DOHH2 (cell line): ENCODE results near the gene RGPD3.
"Not testable (repeated sequence)": the region's sequence is repeated elsewhere in the genome, so short reads cannot be mapped to it uniquely, and the experiment has no call there.

ENCODE experiments used
- H3F3A ChIP-seq: fragments of 200-600 bp; sonication (generic), shearing (Covaris generic); 2 replicates; pipeline ENCODE4 v1.6.0; 2016; ENCODE audit warnings: antibody characterized with exemption, mild to moderate bottlenecking; ENCODE audit not compliant: control insufficient read depth, insufficient read depth
- H3K27ac ChIP-seq: fragments of 200-600 bp; sonication (generic); 2 replicates; pipeline ENCODE4 v1.5.1; 2014; ENCODE audit warnings: low read depth, mild to moderate bottlenecking, low read length, moderate library complexity
- H3K27me3 ChIP-seq: fragments of 200-600 bp; sonication (generic); 2 replicates; pipeline ENCODE4 v1.6.1; 2014; ENCODE audit warnings: mild to moderate bottlenecking, low read length, mixed read lengths; ENCODE audit not compliant: control insufficient read depth
- H3K36me3 ChIP-seq: fragments of 200-600 bp; sonication (generic); 2 replicates; pipeline ENCODE4 v1.6.1; 2014; ENCODE audit warnings: mild to moderate bottlenecking, low read length, moderate library complexity, mixed read lengths; ENCODE audit not compliant: control insufficient read depth
- H3K4me1 ChIP-seq: fragments of 200-600 bp; sonication (generic); 2 replicates; pipeline ENCODE4 v1.6.1; 2014; ENCODE audit warnings: mild to moderate bottlenecking, low read length, mixed read lengths; ENCODE audit not compliant: control insufficient read depth
- H3K4me2 ChIP-seq: fragments of 200-600 bp; sonication (generic); 2 replicates; pipeline ENCODE4 v1.6.0; 2014; ENCODE audit warnings: mild to moderate bottlenecking, low read length, moderate library complexity
- H3K4me3 ChIP-seq: fragments of 200-600 bp; sonication (generic); 2 replicates; pipeline ENCODE4 v1.5.1; 2014; ENCODE audit warnings: mild to moderate bottlenecking, low read length, mixed read lengths
- H3K79me2 ChIP-seq: fragments of 200-600 bp; sonication (generic); 2 replicates; pipeline ENCODE4 v1.6.1; 2014; ENCODE audit warnings: mild to moderate bottlenecking, low read length, mixed read lengths; ENCODE audit not compliant: control insufficient read depth
- H3K9me2 ChIP-seq: fragments of 200-600 bp; sonication (generic); replicated peaks from 2 replicates; pipeline ENCODE4 v1.6.1; 2014; ENCODE audit warnings: mild to moderate bottlenecking, low read length, mixed read lengths; ENCODE audit not compliant: control insufficient read depth
- H3K9me3 ChIP-seq: fragments of 200-600 bp; sonication (generic); 2 replicates; pipeline ENCODE4 v1.6.1; 2014; ENCODE audit warnings: antibody characterized with exemption, low read length, mixed read lengths; ENCODE audit not compliant: control insufficient read depth, insufficient read depth
- H4K20me1 ChIP-seq: fragments of 200-600 bp; sonication (generic); 2 replicates; pipeline ENCODE4 v1.6.0; 2014; ENCODE audit warnings: low read depth, mild to moderate bottlenecking, antibody characterized with exemption, low read length, moderate library complexity; ENCODE audit not compliant: control insufficient read depth, insufficient read depth
- EZH2phosphoT487 ChIP-seq: fragments of 200-600 bp; sonication (generic); IDR thresholded peaks from 2 replicates; pipeline ENCODE4 v1.6.1; 2017; ENCODE audit warnings: borderline replicate concordance, mild to moderate bottlenecking, antibody characterized with exemption, low read length, moderate library complexity, mixed read lengths
- TF ChIP-seq, protein P1 (sequence below): fragments of 200-600 bp; sonication (generic); IDR thresholded peaks from one replicate; pipeline ENCODE4 v1.5.1; 2014; ENCODE audit warnings: antibody characterized with exemption, mild to moderate bottlenecking, low read depth, low read length; ENCODE audit not compliant: poor library complexity, severe bottlenecking

Gene RGPD3

DNA sequence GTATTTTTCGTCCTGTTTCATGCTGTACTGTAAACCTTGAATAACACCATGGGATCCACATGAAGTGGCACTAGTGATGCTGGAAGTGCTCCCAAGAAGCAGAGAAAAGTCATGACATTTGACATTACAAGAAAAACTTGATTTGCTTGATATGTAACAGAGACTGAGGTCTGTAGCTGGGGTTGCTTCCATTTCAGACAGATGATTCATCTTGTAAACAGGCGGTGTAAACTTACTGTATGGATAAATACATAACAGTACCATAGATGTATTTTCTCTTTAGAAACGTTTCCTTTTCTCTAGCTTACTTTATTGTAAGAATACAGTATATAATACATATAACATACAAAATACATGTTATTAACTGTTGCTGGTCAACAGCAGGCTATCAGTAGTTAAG is 88.6 kb downstream of the RGPD3 start:
- not testable (repeated sequence) for H3K36me3 ChIP-seq, H3K4me2 ChIP-seq, H3K4me3 ChIP-seq, H3K79me2 ChIP-seq, H4K20me1 ChIP-seq, H3K27ac ChIP-seq, H3K9me3 ChIP-seq, H3F3A ChIP-seq, H3K27me3 ChIP-seq, H3K9me2 ChIP-seq, H3K4me1 ChIP-seq

DNA sequence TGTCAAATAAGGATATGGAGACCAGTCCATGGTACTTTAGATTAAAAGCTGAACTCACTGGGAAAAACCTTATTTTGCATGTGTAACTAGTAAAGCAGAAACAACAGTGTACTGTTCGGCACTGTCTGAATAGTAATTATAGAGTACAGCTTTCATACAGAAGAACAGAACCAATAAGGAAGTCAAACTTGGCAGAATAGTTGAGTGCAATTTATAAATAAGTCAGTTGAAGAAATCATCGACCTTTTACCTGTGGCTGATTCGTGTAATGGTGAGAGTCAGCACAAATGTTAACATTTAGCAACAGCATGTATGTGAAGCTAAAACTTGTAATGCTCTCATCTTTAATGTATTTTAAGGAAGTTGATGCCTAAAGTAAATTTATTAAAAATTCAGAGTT is 99.0 kb downstream of the RGPD3 start:
- not testable (repeated sequence) for H3K79me2 ChIP-seq, H3K27me3 ChIP-seq, H3K4me1 ChIP-seq, H3K36me3 ChIP-seq, H3F3A ChIP-seq, H3K27ac ChIP-seq, H3K4me2 ChIP-seq, H3K9me2 ChIP-seq, H3K9me3 ChIP-seq, H4K20me1 ChIP-seq, H3K4me3 ChIP-seq

DNA sequence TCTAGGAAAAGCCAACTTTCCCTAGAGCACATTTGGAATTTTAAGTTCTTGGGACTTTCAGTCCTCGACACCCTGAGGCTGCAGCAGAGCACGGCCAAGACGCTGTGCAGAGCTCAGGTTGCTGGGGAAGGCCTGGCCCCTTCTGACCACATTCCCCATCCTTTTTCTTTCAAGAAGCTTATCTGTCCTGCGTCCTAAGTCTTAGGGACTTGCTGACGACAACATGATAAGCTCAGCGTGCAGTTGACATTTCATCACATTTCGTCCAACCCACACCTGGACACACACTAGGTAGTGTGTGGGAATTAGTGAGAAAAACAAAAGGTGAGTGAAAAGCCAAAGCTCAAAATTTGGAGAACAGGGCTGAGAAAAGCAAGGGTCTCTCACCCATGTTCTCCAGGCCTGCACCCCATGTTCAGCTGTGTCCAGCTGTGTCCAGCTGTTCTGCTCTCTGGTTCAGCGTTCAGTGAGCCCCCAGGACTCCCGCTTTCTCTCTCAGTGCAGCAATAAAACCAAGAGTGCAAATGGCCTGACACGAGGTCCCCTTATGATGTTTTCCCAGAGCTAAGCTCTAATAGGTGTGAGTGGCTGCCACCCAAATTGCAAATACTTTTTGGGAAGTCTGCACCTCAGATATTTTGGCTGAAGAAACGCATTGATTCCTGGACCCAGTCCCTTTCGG is 101.9 kb downstream of the RGPD3 start:
- Histone ChIP-seq H3K27me3 (no peaks in the 10 kb centered on the region), H3K4me2 (no peak overlapping the region), H3K79me2 (no peaks in the 10 kb centered on the region), H3F3A (no peaks in the 10 kb centered on the region), H3K4me1 (no peaks in the 10 kb centered on the region), H4K20me1 (no peaks in the 10 kb centered on the region), H3K27ac (no peak overlapping the region), H3K9me2 (no peaks in the 10 kb centered on the region), H3K36me3 (no peaks in the 10 kb centered on the region), H3K9me3 (no peaks in the 10 kb centered on the region), H3K4me3 (no peak overlapping the region)
- TF ChIP-seq, protein P1, sequence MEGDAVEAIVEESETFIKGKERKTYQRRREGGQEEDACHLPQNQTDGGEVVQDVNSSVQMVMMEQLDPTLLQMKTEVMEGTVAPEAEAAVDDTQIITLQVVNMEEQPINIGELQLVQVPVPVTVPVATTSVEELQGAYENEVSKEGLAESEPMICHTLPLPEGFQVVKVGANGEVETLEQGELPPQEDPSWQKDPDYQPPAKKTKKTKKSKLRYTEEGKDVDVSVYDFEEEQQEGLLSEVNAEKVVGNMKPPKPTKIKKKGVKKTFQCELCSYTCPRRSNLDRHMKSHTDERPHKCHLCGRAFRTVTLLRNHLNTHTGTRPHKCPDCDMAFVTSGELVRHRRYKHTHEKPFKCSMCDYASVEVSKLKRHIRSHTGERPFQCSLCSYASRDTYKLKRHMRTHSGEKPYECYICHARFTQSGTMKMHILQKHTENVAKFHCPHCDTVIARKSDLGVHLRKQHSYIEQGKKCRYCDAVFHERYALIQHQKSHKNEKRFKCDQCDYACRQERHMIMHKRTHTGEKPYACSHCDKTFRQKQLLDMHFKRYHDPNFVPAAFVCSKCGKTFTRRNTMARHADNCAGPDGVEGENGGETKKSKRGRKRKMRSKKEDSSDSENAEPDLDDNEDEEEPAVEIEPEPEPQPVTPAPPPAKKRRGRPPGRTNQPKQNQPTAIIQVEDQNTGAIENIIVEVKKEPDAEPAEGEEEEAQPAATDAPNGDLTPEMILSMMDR: no peak
- no peak for TF ChIP-seq EZH2phosphoT487

DNA sequence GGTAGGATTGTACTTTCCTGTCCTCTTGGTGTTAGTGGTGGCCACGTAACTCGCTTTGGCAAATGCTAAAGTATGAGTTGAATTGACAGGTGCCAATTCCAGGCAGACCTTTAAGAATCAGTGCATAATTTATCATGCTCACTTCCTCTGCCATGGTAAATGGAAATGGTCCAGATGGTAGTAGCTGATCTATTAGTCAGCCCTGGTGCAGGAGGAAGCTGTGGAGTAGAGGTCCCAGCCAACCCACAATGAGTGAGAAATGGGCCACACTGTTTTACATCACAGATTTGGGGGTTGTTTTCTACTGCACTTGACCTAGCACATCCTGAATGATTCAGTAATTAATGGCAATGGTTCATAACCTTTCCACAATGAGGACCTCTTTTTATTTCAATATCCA is 104.4 kb downstream of the RGPD3 start:
- no peaks in the 10 kb centered on the region for H3K36me3 ChIP-seq
- no peaks in the 10 kb centered on the region for H3F3A ChIP-seq
- H3K9me3 ChIP-seq: no peaks in the 10 kb centered on the region
- no peak overlapping the region for H3K4me3 ChIP-seq
- no peaks in the 10 kb centered on the region for H4K20me1 ChIP-seq
- H3K4me2 ChIP-seq: no peak overlapping the region
- no peaks in the 10 kb centered on the region for H3K79me2 ChIP-seq
- no peak overlapping the region for H3K27ac ChIP-seq
- TF ChIP-seq EZH2phosphoT487: no peak
- H3K9me2 ChIP-seq: no peaks in the 10 kb centered on the region
- H3K27me3 ChIP-seq: no peaks in the 10 kb centered on the region
- no peaks in the 10 kb centered on the region for H3K4me1 ChIP-seq

DNA sequence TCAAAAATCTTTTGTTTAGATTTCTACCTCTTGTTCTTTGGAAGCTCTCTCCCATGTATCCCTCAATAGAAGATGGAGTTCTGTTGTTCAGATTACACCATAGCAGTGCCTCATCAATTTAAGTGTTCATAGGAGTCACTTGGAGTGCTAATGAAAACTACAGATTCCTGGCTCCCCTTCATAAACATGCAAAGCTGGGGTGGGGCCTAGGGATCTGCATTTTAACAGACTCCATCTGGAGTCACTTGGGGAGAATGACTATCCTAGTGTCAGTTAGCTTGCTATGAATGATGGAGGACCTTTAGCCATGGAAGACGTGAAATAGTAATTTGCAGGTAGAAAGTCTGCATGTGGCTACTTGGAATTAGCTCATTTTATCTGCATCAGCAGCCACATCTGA is 105.4 kb downstream of the RGPD3 start:
- Histone ChIP-seq H3F3A (no peaks in the 10 kb centered on the region), H3K9me3 (no peaks in the 10 kb centered on the region), H3K4me1 (no peaks in the 10 kb centered on the region), H3K36me3 (no peaks in the 10 kb centered on the region), H3K4me3 (no peak overlapping the region), H3K27me3 (no peaks in the 10 kb centered on the region), H4K20me1 (no peaks in the 10 kb centered on the region), H3K9me2 (no peaks in the 10 kb centered on the region), H3K79me2 (no peaks in the 10 kb centered on the region), H3K4me2 (no peak overlapping the region), H3K27ac (no peak overlapping the region)
- TF ChIP-seq, protein P1: no peak
- TF ChIP-seq EZH2phosphoT487: no peak
